OCI-LY3 (cell line): ENCODE results near the gene PKN3.

Experiments used
- H2AFZ ChIP-seq: fragments of 200-600, 300-600 bp; shearing (Covaris generic); 2 replicates; pipeline ENCODE4 v1.6.0; 2014; ENCODE audit warnings: antibody characterized with exemption, low read depth, low read length
- H3K27ac ChIP-seq: fragments of 200-600, 300-600 bp; sonication (generic); 2 replicates; pipeline ENCODE4 v1.5.1; 2014; ENCODE audit warnings: mild to moderate bottlenecking, low read length, moderate library complexity, mixed read lengths
- H3K27me3 ChIP-seq: fragments of 200-600, 300-600 bp; sonication (generic); 2 replicates; pipeline ENCODE4 v1.6.1; 2014; ENCODE audit warnings: low read depth, low read length, mixed read lengths
- H3K36me3 ChIP-seq: fragments of 200-600, 300-600 bp; sonication (generic); replicated peaks from 2 replicates; pipeline ENCODE3; 2014; ENCODE audit warnings: low read depth, low read length, mixed read lengths
- H3K4me1 ChIP-seq: fragments of 300-600, 200-600 bp; sonication (generic); 2 replicates; pipeline ENCODE4 v1.6.1; 2014; ENCODE audit warnings: low read length, mixed read lengths
- H3K4me2 ChIP-seq: fragments of 200-600, 300-600 bp; sonication (generic); 2 replicates; pipeline ENCODE4 v1.6.1; 2014; ENCODE audit warnings: low read length, mixed read lengths
- H3K4me3 ChIP-seq: fragments of 300-600, 200-600 bp; sonication (generic); 2 replicates; pipeline ENCODE4 v1.5.1; 2014; ENCODE audit warnings: antibody characterized with exemption, mild to moderate bottlenecking, low read length, moderate library complexity
- H3K79me2 ChIP-seq: fragments of 300-600, 200-600 bp; shearing (Covaris generic); 2 replicates; pipeline ENCODE4 v1.6.1; 2014; ENCODE audit warnings: mild to moderate bottlenecking, low read length, mixed read lengths
- H3K9ac ChIP-seq: fragments of 300-600, 200-600 bp; shearing (Covaris generic); 2 replicates; pipeline ENCODE4 v1.6.0; 2014; ENCODE audit warnings: mild to moderate bottlenecking, low read length, moderate library complexity
- H3K9me3 ChIP-seq: fragments of 200-600, 300-600 bp; shearing (Covaris generic); 2 replicates; pipeline ENCODE4 v1.6.1; 2014; ENCODE audit warnings: low read length, mixed read lengths; ENCODE audit not compliant: insufficient read depth
- H4K20me1 ChIP-seq: fragments of 200-600, 300-600 bp; sonication (generic); 2 replicates; pipeline ENCODE4 v1.6.1; 2016; ENCODE audit warnings: low read length, mixed read lengths; ENCODE audit not compliant: insufficient read depth
- CTCF ChIP-seq: fragments of 200-600, 300-600 bp; sonication (generic); IDR thresholded peaks from 2 replicates; pipeline ENCODE4 v1.5.1; 2014; ENCODE audit warnings: antibody characterized with exemption, low read length, low read depth
- EZH2phosphoT487 ChIP-seq: fragments of 200-600 bp; shearing (Covaris generic); IDR thresholded peaks from 2 replicates; pipeline ENCODE4 v1.6.1; 2018; ENCODE audit warnings: antibody characterized with exemption, mixed run types, low read depth

PKN3 gene

DNA sequence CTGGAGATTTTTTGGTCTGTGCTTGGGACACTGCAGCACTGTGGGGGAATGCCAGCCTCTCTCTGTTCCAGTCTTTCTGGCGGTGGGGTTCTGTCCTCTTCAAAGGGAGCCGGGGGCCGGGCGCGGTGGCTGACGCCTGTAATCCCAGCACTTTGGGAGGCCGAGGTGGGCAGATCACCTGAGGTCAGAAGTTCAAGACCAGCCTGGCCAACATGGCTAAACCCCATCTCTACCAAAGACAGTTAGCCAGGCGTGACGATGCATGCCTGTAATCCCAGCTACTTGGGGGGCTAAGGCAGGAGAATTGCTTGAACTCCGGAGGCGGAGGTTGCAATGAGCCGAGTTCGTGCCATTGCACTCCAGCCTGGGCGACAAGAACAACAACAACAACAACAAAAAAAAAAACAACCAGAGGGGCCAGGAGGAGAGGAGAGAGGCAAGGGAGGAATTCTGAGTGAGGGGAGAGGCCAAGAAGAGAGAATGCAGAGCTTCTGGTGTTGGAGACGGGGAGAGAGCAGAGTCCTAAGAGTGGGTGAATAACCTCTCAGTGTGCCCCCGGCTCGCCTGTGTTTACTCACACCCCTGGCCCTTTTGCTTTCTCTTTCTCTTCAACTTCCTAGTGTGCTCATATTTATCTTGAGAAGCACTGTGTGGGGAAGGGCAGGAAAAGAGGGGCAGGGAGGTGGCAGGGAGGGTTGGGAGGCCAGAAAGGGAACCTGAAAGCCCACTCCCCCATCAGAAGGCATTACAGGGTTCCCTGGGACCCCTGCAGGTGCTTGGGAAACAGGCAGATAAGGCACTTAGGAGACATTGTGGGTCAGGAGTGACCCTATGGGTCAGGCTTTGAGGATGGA is 16.4 kb upstream of the PKN3 start:
- Histone ChIP-seq H2AFZ (no peak overlapping the region), H3K27ac (peak overlapping the region; percentile 89), H3K27me3 (no peaks in the 10 kb centered on the region), H3K4me1 (peaks cover 52% of the 10 kb centered on the region), H3K9me3 (no peaks in the 10 kb centered on the region), H3K9ac (peak overlapping the region; percentile 100), H3K4me2 (peak overlapping the region; percentile 91), H4K20me1 (peaks cover 8% of the 10 kb centered on the region), H3K4me3 (peak overlapping the region; percentile 91), H3K36me3 (peaks cover 22% of the 10 kb centered on the region), H3K79me2 (peaks cover 92% of the 10 kb centered on the region)
- TF ChIP-seq EZH2phosphoT487 = no peak
- no peak for TF ChIP-seq CTCF

DNA sequence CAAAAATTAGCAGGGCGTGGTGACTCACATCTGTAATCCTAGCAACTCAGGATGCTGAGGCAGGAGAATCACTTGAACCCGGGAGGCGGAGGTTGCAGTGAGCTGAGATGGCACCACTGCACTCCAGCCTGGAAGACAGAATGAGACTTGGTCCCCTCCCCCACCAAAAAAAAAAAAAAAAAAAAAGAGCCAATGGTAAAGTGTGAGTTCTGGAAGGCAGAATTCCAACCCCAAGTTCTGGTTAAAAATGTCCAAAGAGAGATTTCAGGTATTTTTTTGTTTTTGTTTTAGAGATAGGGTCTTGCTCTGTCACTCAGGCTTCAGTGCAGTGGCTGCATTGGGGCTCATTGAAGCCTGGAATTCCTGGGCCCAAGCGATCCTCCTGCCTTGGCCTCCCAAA is 14.8 kb upstream of the PKN3 start:
- Histone ChIP-seq H3K4me3 (peak overlapping the region; percentile 91), H3K4me2 (peak overlapping the region; percentile 91), H2AFZ (no peak overlapping the region), H3K36me3 (peaks cover 32% of the 10 kb centered on the region), H3K4me1 (peaks cover 50% of the 10 kb centered on the region), H3K9me3 (no peaks in the 10 kb centered on the region), H4K20me1 (peaks cover 18% of the 10 kb centered on the region), H3K27ac (peak overlapping the region; percentile 89), H3K27me3 (no peaks in the 10 kb centered on the region), H3K79me2 (peaks cover 96% of the 10 kb centered on the region), H3K9ac (peak overlapping the region; percentile 100; the same call in 1 of the 2 replicates)
- no peak for TF ChIP-seq EZH2phosphoT487
- TF ChIP-seq CTCF = no peak

- H3K27me3 ChIP-seq = no peaks in the 10 kb centered on the region
- peaks cover 37% of the 10 kb centered on the region for H3K36me3 ChIP-seq
- H3K79me2 ChIP-seq = peaks cover 98% of the 10 kb centered on the region
- peak within 1 kb of the TSS; percentile 92 for H3K4me3 ChIP-seq
- no peak for TF ChIP-seq EZH2phosphoT487
- TF ChIP-seq CTCF = no peak
- peaks cover 54% of the 10 kb centered on the region for H3K4me1 ChIP-seq
- H3K27ac ChIP-seq = peak within 1 kb of the TSS; percentile 92
- no peak within 1 kb of the TSS for H2AFZ ChIP-seq
- H3K9ac ChIP-seq = peak within 1 kb of the TSS; percentile 100
- H4K20me1 ChIP-seq = peaks cover 18% of the 10 kb centered on the region
- H3K9me3 ChIP-seq = no peaks in the 10 kb centered on the region
- H3K4me2 ChIP-seq = peak within 1 kb of the TSS; percentile 91
Observed at GRCh38 chr9:128688501-128689292, 13.6 kb upstream of the PKN3 start, which contains the start of gene SET. SET (plus strand) TSS chr9:128689222; CDS start chr9:128689583, 361 bp downstream.

- Histone ChIP-seq H3K9ac (peak overlapping the region; percentile 82), H3K4me1 (peaks cover 60% of the 10 kb centered on the region)
Observed at GRCh38 chr9:128689293-128689774, 13.0 kb upstream of the PKN3 start.

More at GRCh38 chr9:128689293-128689774, 13.0 kb upstream of the PKN3 start:
- peak overlapping the region; percentile 78 for H3K4me3 ChIP-seq
- H3K27me3 ChIP-seq = no peaks in the 10 kb centered on the region
- H3K79me2 ChIP-seq = peaks cover 96% of the 10 kb centered on the region
- peaks cover 18% of the 10 kb centered on the region for H4K20me1 ChIP-seq
- peaks cover 39% of the 10 kb centered on the region for H3K36me3 ChIP-seq
- no peaks in the 10 kb centered on the region for H3K9me3 ChIP-seq
- H2AFZ ChIP-seq = no peak overlapping the region
- no peak for TF ChIP-seq EZH2phosphoT487
- no peak for TF ChIP-seq CTCF
- no peak overlapping the region for H3K4me2 ChIP-seq
- peak overlapping the region; percentile 75 for H3K27ac ChIP-seq
